HCT116 (cell line): Measurements from ENCODE around the gene IDH3G.

Experiments
- CEBPB ChIP-seq: IDR thresholded peaks from 2 replicates; pipeline ENCODE4 v1.6.1; 2012; ENCODE audit warnings: low read depth
- ELF1 ChIP-seq: IDR thresholded peaks from 2 replicates; pipeline ENCODE4 v1.6.1; 2012; ENCODE audit warnings: low read depth, borderline replicate concordance
- EZH2 ChIP-seq: fragments of 200-600 bp; sonication (generic); IDR thresholded peaks from 2 replicates; pipeline ENCODE4 v1.6.1; 2017; ENCODE audit warnings: antibody characterized with exemption, mixed run types
- EZH2phosphoT487 ChIP-seq: fragments of 200-600 bp; IDR thresholded peaks from 2 replicates; pipeline ENCODE4 v1.6.1; 2018; ENCODE audit warnings: antibody characterized with exemption, borderline replicate concordance
- POLR2A ChIP-seq: IDR thresholded peaks from 2 replicates; pipeline ENCODE4 v1.7.0; 2011; ENCODE audit warnings: borderline replicate concordance; ENCODE audit not compliant: insufficient read depth, insufficient read length; ENCODE audit errors: extremely low read depth
- POLR2AphosphoS5 ChIP-seq: IDR thresholded peaks from 2 replicates; pipeline ENCODE4 v1.6.1; 2011; ENCODE audit warnings: mild to moderate bottlenecking, low read depth, low read length, moderate library complexity
- RAD21 ChIP-seq: IDR thresholded peaks from 2 replicates; pipeline ENCODE4 v1.6.1; 2012; ENCODE audit warnings: low read depth, mild to moderate bottlenecking
- YY1 ChIP-seq: IDR thresholded peaks from 2 replicates; pipeline ENCODE4 v1.6.1; 2011; ENCODE audit warnings: low read length, low read depth, moderate library complexity, mild to moderate bottlenecking; ENCODE audit not compliant: insufficient replicate concordance; ENCODE audit errors: extremely low read depth
- TF ChIP-seq, protein P1 (sequence below), 3 experiments: fragments of 200-600 bp in 1 of 3; sonication (generic) in 1 of 3; IDR thresholded peaks in 2 of 3; conservative IDR thresholded peaks in 1 of 3; 2 replicates each; pipeline ENCODE4 v1.5.1; 2012 to 2017; ENCODE audit warnings: low read depth in 2 of 3, low read length in 2 of 3, antibody characterized with exemption in 1 of 3, borderline replicate concordance in 1 of 3, control low read depth in 1 of 3, mild to moderate bottlenecking in 1 of 3, mixed read lengths in 1 of 3, mixed run types in 1 of 3, moderate library complexity in 1 of 3; ENCODE audit not compliant: insufficient read depth in 1 of 3
- TF ChIP-seq, protein P2 (sequence below): IDR thresholded peaks from 2 replicates; pipeline ENCODE4 v1.6.1; 2012

DNA sequence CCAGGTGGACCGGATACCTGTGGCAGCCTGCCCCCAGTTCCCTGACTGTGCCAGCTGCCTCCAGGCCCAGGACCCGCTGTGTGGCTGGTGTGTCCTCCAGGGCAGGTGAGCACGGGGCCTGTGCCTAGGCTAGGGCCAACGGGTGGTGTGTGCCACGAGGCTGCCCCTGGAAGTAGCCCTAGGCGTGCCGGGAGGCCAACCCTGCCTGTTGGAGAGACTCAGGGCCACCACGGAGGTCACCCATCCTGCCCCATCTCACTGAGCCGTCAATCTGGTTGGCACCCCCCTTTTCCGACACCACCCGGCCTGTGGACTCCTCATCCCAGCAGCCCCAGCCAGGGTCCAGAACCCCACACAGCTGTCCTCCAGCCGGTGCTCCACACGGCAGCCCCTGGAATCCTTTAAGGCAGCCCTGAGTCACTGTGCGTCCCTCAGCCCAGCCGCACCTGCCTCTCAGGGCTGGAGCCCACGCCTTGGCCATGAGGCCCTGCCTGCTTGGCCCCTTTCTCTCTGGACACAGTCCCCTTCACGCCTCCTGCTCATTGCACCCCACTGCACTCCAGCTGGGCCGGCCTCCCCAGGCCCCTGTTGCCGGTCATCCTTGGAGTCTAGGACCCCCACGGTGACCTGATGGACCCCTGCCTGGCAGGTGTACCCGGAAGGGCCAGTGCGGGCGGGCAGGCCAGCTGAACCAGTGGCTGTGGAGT, 24.9 kb downstream of the IDH3G start:
- no peak for TF ChIP-seq YY1
- TF ChIP-seq, protein P1, sequence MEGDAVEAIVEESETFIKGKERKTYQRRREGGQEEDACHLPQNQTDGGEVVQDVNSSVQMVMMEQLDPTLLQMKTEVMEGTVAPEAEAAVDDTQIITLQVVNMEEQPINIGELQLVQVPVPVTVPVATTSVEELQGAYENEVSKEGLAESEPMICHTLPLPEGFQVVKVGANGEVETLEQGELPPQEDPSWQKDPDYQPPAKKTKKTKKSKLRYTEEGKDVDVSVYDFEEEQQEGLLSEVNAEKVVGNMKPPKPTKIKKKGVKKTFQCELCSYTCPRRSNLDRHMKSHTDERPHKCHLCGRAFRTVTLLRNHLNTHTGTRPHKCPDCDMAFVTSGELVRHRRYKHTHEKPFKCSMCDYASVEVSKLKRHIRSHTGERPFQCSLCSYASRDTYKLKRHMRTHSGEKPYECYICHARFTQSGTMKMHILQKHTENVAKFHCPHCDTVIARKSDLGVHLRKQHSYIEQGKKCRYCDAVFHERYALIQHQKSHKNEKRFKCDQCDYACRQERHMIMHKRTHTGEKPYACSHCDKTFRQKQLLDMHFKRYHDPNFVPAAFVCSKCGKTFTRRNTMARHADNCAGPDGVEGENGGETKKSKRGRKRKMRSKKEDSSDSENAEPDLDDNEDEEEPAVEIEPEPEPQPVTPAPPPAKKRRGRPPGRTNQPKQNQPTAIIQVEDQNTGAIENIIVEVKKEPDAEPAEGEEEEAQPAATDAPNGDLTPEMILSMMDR (IDR thresholded peaks at IDR 0.05 in 2 of 3, conservative IDR thresholded peaks at IDR 0.05 in 1 of 3; ENCODE audit: borderline replicate concordance in 1 of 3, insufficient read depth in 1 of 3, low read depth in 2 of 3, low read length in 2 of 3) = no peak
- TF ChIP-seq RAD21 = no peak
- no peak for TF ChIP-seq EZH2
- TF ChIP-seq, protein P2, sequence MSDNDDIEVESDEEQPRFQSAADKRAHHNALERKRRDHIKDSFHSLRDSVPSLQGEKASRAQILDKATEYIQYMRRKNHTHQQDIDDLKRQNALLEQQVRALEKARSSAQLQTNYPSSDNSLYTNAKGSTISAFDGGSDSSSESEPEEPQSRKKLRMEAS = no peak
- TF ChIP-seq POLR2A = no peak
- no peak for TF ChIP-seq EZH2phosphoT487
- TF ChIP-seq CEBPB = no peak
- no peak for TF ChIP-seq ELF1
- TF ChIP-seq POLR2AphosphoS5 = no peak
